HG03280 (cell line): ENCODE data around the gene P2RX6.

ENCODE experiments used
- ATAC-seq: cut with Tn5 transposase; IDR thresholded peaks from one replicate; pipeline ENCODE4 v1.9.1; 2021; ENCODE audit warnings: mild to moderate bottlenecking, moderate library complexity; ENCODE audit not compliant: unreplicated experiment

The P2RX6 gene

DNA sequence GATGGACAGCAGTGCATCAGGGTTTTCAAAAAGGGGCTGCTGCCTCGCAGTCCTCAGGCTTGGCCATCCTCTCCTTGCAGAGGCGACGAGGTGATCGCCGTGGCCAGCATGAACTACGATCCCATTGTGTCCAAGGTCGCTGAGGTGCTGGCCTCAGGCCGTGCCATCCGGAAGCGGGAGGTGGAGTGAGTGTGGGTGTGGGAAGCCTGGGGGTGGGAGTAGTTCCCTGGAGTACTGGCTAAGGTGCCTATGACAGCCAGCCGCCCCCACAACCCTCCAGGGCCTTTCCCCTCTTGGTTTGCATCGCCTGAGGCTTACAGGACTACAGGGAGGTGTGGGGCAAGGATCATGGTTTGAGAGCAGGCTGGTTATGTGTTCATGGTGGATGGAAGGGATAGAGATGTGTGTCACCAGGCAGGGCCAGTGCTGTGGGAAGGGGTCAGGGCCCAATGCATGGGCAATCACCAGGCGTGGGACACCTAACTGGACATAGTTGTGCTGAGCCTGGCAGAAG is 35.0 kb upstream of the P2RX6 start:
- ATAC-seq = no peak

DNA sequence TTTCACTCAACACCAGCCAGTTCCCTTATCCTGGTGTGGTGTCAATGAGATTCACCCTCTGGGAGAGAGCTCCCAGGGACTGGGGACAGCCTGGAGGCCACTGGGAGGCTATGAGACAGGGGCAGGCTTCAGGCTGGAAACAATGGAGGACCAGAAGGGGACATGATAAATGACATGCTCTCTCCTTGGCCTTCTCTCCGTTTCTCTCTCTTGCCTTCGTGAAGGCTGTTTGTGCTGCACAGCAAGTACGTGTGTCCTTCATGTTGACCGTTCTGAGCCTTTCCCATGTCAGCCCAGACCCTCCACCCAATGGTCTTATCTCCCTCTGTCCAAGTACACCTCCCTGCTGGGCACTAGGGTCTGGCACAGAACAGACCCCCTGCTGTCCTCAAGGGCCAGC is 34.4 kb upstream of the P2RX6 start:
- no peak for ATAC-seq

DNA sequence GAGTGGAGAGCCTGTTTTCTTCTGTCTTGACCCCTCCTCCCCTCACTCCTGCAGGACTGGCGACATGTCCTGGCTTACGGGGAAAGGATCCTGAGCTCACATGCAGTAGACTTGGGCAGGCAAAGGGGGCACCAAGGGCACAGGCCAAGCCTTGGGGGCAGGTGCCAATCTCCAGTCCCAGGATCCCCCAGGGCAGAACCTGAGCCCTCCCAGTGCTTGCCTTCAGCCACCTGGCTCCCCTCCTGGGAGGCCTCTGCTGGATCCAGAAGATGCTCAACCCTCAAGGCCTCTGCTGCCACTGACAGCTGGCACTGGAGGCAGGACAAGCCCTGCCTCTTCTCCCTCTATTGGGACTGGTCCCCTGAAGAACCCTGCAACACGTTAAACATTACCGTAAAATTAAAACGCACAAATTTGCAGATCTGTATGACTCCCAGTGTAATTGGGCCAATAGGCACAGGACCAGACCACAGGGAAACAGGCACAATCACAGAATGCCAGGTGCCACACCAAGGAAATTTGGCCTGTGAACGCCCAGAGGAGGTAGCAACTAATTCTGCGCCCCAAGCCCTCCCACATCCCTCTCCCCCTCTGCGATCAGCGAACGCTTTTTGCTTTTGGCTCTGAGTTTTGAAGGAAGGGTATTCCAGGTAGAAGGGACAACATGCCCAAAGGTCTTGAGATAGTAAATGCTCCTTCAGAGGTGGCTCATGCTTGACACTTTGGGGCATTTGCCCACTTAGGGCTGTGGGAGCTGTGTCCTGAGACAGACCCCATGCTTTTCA is 33.8 kb upstream of the P2RX6 start:
- no peak for ATAC-seq

DNA sequence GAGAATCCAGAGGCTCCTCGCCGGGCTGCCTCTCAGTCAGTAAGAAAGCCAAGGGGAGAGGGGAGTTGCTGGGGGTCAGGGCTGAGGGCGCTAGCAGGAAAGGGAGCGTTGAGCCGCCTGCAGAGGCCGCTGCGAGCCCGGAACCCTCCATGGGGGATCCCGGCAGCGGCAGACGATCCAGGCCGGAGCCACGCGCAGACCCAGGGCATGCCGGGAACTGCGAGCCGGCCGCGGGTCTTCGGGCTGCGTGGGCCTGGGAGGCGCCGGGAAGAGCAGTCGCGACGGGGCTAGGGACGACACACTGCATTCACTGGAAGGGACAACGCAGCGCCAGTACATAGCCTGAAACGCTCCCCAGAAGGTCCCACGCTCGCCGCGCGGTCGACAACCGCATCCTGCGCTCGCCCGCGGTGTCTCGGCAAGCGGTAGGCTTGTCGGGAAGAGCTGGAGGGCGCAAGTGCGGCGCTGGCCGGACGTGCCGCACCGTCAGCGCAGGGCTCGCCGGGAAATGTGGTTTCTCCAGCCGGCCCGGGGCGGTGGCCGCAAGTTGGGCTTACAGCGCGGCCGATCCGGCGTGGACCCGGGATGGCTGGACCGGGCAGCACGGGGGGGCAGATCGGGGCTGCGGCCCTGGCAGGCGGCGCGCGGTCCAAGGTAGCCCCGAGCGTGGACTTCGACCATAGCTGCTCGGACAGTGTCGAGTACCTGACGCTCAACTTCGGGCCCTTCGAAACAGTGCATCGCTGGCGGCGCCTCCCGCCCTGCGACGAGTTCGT is 33.0 kb upstream of the P2RX6 start, which contains the start of gene LZTR1:
Gene LZTR1, plus strand, starts transcription at position 511 of the 776 bp plus-strand sequence. Its CDS starts 75 bp downstream, at position 586.
- ATAC-seq = peak; percentile 87

DNA sequence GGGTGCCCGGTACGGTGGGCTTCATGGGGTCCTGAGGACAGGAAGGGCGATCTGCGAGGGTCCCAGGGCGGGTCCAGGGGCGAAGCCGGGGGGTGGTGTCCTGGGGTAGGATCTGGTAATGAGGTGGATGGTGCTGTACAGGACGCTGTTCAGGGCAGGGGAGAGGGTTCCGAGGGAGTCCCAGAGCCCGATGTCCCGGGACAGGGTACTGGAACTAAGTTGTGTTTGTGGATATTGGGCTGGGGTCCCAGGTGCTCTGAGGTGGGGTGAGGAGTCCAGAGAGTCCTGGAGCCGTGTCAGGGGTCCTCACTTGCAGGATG is 32.4 kb upstream of the P2RX6 start:
- no peak for ATAC-seq

DNA sequence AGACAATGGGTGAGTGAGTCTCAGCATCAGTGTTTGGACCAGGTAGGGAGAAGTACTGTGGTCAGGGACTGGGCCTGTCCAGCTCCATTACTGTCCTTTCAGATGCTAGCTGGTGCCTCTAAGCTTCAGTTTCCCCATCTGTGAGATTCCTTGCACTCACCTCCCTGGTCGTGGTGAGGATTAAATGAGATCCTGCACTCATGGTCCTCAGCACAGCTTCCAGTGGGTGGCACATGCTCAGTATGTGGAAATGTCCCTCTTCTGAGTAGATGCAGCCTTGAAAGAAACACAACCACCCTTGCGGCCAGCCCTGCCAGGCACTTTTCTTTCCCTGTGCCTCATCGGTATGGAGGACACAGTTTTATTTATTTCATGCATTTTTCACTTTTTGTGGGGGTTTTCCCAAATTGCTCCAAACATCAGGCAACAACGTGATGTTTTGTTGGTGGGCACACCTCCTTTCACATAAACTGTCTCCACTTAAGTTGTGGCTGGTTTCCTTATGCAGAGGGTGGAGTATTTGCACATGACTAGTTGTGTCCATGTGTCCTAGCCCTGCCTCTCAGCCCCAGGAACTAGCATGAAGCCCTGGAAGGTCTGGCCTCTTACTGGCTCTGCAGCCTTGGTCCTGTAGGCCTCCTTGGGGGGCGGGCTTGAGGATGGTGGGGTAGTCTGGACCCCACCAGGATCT is 31.7 kb upstream of the P2RX6 start:
- ATAC-seq = no peak

DNA sequence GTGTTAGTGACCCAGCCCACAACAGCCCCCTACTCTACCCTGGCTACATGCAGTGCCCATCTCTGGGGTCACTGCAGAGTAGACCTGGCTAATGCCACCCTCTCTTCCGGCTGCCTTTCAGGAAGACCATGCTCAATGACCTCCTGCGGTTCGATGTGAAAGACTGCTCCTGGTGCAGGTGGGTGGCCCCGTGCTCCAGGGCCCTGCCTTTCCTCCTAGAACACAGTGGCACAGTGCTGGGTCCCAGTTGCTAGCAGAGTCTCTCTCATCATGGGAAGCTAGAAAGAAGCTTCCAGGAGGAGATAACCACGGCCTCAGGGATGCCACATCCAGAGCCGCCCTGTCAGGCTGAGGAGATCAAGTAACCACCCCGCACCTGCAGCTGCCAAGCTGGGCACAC is 29.2 kb upstream of the P2RX6 start:
- ATAC-seq = no peak

DNA sequence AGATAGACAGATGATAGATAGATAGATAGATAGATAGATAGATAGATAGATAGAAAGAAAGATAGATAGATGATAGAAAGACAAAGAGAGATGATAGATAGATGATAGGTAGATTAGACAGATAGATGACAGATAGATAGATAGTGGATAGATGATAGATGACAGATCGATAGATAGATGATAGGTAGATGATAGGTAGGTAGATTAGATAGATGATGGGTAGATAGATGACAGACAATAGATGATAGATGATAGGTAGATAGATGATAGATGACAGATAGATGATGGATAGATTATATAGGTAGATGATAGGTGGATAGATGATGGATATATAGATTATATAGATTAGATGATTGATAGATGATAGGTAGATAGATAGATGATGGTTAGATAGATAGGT is 28.6 kb upstream of the P2RX6 start:
- no peak for ATAC-seq

DNA sequence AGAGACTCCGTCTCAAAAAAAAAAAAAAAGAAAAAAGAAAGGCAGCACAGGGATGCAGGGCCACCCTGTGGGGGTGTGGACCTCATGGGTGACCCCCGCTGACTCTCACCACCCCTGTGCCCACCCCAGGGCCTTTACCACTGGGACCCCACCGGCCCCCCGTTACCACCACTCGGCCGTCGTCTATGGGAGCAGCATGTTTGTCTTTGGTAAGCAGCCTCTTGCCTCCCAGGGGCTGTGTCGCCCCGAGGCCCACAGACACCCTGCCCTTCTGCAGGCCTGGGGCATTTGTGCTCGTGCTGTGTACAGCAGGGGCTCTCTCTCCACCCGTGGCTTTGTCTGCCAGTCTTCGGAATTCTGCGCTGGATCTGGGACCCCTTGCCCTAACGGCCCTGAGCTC is 27.6 kb upstream of the P2RX6 start:
- ATAC-seq = no peak

DNA sequence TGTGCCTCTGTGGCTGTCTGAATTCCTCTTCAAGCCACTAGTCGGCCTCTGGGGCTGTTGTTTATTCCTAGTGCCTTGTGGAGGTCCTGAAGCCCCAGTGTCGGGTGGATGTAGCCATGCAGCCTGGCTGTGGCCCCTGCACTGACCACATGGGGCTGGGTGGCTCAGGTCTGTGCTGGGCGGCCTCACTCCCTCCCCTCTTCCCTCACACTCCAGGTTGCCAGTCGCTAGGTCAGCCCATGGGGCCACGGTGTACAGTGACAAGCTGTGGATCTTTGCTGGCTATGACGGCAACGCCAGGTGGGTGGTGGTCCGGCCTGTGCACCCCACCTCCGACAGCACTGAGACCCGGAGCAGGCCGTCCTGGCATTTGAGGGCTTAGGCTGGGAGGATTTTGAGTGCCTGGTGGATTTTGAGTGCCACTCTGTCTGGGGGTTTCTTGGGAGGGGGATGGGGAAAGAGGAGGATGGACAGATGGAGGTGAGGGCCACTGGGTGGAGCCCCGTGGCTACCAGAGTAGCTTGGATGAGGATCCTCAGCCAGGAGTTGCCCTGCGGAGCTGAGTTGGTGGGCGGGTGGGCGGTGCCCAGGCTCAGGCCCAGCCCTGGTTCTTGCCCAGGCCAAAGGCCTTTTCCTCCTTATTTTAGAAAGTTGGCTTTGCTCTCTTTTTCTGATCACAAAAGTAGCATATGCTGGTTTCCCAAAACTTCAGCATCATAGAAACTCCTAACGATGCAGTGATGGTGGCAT is 26.2 kb upstream of the P2RX6 start:
- ATAC-seq = no peak

DNA sequence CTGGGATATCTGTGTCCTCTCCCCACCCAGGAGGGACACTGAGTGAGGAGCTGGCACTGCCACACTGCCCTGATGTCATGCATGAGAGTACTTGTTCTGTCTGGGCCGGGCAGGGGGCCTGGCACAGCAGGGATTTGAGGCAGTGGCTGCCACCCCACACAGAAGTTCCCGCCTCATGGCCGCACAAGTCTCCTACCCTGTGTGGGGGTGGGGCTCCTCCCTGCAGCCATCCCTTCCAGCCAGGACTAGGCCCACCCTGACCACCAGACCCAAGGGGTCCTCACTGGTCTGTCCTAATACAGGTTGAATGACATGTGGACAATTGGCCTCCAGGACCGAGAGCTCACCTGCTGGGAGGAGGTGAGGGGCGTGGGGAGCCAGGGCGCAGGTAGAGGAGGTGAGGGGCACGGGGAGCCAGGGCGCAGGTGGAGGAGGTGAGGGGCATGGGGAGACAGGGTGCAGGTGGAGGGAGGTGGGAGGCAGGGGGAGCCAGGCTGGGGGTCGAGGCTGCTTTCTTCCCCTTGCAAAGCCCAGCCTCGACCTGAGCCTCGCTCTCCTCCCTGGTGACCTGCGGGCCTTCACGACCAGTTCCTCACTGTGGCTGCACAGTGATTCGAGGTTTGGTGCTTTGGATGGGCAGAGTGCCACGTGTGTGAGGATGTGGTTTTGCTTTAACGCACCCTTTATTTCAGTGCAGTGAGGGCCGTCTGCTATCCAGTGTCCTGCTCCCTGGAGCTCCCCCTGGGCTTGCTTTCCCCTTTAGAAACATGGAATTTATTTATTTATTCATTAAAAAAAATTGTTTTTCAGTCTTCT is 25.4 kb upstream of the P2RX6 start:
- ATAC-seq = no peak

DNA sequence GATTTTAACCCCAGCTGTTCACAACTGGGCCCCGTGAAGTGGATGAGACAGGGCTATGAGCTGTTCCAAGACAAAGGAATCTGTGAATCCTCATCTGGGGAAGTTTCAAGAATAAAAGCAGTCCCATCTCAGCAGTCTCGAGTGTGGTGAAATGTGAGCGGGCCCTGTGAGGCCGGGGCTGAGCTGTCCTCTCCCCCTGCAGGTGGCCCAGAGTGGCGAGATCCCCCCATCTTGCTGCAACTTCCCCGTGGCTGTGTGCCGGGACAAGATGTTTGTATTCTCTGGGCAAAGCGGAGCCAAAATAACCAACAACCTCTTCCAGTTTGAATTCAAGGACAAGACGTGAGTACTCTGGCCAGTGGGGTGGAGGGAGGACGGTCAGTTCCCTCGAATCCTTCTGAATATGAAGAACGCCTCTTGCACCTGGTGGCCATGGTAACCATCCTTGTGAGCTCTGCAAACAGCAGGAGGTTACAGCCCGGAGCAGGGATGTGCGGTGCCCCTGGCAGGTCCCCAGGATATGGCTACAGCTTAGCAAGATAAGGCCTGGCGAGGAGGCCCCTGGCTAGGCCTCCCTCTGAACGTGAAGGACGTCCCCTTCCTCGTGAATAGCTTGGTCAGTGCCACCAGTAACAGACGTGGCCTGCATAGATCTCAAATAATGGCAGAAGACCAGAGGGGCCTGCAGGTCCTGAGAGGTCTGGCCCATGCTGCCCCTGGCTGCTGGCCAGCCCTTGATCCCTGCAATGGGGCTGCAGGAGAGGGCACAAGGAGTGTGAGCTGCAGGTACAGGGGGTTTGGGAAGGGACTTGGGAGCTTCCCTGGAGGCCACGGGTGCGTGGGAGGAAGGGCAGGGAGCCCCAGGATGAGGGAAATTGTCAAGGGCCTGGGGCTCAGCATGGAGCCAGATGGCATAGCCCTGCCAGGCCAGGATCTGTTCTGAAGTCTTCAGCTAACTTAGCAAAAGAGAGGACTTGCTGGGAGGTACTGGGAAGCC is 24.5 kb upstream of the P2RX6 start:
- no peak for ATAC-seq

DNA sequence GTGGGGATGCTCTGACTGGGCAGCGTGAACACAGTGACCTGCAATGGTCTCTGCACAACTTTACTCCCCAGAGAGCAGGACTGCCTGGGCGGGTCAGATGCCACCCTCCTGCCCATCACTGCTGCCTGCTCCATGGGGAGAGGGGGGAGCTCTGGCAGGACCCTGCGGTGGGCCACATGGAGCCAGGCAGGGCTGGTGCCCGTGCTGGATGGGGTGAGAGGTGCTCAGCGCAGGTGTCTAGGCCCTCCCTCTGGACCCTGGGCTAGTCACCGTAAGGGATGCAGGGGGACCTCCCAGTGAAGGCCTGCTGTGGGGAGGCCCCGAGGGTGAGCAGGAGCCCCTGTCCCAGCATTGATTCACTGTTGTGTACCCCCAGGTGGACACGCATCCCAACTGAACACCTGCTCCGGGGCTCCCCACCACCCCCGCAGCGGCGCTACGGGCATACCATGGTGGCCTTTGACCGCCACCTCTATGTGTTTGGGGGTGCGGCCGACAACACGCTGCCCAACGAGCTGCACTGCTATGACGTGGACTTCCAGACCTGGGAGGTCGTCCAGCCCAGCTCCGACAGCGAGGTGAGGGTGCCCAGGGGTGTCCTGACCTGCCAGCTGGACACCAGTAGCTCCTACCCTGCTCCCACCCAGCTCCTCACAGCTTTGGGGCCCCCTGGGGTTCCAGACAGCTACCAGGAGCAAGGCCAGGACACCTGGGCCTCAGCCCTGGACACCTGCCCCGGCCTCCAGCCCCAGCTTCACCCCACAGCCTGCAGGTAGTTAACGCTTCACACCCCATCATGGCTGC is 23.5 kb upstream of the P2RX6 start:
- no peak for ATAC-seq

DNA sequence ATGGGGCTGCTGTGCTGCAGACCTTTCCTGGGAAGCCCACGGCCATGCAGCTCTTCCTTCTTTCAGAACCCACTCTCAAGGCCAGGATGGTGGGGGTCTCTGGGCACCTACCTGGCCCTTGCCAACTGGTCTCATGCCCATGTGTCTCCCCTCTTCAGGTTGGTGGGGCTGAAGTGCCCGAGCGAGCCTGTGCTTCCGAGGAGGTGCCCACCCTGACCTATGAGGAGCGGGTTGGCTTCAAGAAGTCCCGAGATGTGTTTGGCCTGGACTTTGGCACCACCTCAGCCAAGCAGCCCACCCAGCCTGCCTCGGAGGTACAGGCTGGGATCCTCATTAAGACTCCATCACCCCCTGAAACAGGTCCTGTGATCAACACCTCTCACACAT is 22.9 kb upstream of the P2RX6 start:
- no peak for ATAC-seq

DNA sequence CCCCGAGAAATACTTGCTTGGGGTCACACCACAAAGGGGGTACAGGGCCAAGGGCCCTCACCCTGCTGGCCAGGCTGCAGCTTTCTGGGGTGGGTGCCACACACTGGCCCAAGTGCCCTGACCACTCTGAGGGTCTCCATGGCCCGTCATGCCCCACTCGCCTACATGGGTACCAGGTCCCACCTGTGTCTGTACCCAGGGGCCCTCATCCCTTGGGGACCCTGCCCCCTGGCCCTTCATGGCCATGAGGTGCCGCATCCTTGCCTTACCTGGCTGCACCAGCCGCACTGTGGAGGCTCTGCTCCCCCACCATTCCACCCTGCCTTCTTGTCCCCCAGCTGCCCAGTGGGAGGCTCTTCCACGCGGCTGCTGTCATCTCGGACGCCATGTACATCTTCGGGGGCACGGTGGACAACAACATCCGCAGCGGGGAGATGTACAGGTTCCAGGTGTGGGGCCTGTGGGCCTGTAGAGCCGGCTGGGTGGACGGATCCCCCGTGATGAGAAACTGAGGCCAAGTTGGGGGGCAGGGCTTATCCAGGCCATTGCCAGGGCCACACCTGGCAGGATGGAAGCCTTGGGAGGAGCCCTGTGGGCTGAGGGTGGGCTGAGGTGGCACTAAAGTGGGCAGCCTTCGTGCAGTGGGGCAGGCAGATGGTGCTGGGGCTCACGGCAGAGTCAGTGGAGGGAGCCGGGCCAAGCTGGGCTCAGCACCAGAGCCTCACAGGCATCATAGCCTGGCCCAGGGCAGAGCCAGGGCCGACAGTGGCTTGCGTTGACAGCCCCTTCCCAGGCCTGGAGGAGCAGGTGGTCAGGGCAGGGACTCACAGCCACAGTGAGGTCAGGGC is 22.3 kb upstream of the P2RX6 start:
- ATAC-seq = no peak

DNA sequence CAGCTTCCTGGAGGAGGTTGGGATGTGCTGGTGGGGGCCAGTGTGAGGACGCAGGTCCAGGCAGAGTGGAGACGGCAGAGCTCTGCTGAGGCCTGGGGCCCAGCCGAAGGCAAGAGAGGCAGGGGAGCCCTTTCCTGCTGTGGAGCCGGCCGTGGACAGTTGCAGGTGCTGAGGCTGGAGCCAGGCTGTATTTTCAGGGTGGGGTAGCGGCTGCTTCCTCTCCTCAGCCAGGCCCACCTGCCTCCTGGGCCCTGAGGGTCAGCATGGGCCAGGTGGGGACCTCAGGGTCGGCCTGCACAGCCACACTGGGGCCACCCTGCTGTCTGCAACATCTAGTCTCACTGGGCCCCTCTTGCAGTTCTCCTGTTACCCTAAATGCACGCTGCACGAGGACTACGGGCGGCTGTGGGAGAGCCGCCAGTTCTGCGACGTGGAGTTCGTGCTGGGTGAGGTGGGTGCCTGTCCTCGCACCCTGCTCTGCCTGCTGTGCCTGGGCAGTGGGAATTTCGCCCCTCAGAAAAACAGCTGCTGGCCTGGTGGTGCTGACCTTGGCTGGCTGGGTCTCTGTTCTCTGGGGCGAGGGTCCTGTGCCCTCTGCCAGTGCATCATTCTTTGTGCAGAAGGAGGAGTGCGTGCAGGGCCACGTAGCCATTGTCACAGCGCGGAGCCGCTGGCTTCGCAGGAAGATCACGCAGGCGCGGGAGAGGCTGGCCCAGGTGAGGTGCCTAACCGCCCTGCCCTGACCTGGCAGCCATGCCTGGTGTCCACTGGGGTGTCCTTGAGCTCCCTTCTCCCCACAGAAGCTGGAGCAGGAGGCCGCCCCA is 21.4 kb upstream of the P2RX6 start:
- ATAC-seq = no peak
